AG09309 (cell line): Measurements from ENCODE around the gene PRKAA2.

Experiments used
- DNase-seq: peaks from one replicate; pipeline ENCODE4 v3.0.0-alpha.2; 2010; ENCODE audit warnings: low read depth
- H3K4me3 ChIP-seq: 2 replicates; pipeline ENCODE4 v1.5.1; 2011; ENCODE audit warnings: mild to moderate bottlenecking, low read depth, low read length, moderate library complexity; ENCODE audit not compliant: control insufficient read depth
- TF ChIP-seq, protein P1 (sequence below): IDR thresholded peaks from 2 replicates; pipeline ENCODE4 v1.5.1; 2011; ENCODE audit warnings: mild to moderate bottlenecking, low read depth, low read length, inconsistent platforms; ENCODE audit not compliant: insufficient read depth, control insufficient read depth; ENCODE audit errors: missing control alignments

Gene PRKAA2

DNA sequence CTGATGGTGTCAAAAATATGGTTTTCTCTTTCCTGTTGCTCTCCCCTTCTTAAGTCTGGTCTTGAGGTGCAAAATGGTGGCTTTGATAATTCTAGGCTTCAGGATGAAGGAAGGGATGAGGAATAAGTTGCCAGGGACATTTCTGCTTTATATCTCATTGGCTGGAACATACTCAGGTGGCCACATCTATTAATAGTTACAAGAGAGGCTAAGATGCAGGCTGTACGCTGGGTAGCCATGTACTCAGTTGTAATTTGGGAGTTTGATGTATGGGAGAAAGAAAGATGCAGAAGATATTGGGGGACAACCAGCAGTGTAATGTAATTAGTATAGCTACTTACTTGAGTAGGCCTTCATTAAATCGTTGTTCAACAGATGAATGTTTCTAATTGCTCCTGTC is 25.2 kb downstream of the PRKAA2 start:
- no peak for DNase-seq
- TF ChIP-seq, protein P1, sequence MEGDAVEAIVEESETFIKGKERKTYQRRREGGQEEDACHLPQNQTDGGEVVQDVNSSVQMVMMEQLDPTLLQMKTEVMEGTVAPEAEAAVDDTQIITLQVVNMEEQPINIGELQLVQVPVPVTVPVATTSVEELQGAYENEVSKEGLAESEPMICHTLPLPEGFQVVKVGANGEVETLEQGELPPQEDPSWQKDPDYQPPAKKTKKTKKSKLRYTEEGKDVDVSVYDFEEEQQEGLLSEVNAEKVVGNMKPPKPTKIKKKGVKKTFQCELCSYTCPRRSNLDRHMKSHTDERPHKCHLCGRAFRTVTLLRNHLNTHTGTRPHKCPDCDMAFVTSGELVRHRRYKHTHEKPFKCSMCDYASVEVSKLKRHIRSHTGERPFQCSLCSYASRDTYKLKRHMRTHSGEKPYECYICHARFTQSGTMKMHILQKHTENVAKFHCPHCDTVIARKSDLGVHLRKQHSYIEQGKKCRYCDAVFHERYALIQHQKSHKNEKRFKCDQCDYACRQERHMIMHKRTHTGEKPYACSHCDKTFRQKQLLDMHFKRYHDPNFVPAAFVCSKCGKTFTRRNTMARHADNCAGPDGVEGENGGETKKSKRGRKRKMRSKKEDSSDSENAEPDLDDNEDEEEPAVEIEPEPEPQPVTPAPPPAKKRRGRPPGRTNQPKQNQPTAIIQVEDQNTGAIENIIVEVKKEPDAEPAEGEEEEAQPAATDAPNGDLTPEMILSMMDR: no peak
- no peak overlapping the region for H3K4me3 ChIP-seq

DNA sequence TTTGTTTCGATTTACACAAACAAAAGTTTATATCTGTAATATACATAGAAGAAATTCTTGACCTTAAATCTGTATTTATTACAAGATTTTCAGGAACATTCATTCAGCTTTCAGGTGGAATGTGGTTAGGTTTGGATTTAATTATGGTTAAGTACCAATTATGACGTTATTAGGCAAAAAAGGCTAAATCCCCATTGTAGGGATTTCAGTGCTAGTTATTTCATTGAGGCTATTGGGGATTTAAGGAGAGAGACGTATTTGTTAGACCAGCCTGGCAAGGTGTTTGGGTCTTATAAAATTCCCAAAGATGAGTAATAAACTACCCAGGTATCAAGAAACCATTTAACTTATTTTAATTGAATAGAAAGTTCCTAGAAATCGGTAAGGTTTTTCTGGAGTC is 26.0 kb downstream of the PRKAA2 start:
- no peak for DNase-seq
- no peak overlapping the region for H3K4me3 ChIP-seq
- TF ChIP-seq, protein P1: no peak

DNA sequence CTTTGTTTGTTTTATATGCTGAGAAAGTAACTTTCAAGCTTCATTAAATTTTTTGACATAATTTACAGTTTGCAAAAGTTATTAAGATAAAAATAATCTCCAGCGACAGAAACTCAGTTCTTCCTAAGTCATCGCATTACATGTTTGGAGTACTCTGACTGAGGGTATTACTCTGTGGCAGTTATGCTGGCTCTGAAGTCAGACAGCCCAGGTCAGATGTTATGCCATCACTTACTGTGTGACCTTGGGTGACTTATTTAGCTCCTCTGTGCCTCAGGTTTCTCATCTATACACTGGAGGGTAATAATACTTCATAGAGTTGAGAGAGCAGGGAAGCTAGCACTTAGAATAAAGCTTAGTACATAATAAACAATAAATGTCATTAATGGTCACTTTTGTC is 26.4 kb downstream of the PRKAA2 start:
- TF ChIP-seq, protein P1: no peak
- no peak for DNase-seq
- H3K4me3 ChIP-seq: no peak overlapping the region

DNA sequence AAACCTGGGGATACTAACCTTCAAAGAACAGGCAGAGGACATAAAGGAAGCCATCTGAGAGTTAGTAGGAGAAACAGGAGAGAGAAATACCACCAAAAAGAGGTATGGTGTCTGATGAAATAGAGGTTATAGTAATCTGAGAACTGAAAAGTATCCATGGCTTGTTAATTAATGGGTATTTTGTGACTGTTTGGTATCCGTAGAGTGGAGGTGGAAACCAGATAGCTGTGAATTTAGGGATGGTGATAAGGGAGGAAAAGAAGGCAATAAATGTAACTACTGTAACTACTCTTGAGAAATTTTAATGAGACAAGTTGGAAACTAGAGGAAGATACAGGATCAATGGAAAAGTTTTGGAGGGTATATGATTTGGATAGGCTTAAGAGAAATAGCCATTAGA is 27.5 kb downstream of the PRKAA2 start:
- no peak for DNase-seq
- H3K4me3 ChIP-seq: no peak overlapping the region
- TF ChIP-seq, protein P1: no peak

DNA sequence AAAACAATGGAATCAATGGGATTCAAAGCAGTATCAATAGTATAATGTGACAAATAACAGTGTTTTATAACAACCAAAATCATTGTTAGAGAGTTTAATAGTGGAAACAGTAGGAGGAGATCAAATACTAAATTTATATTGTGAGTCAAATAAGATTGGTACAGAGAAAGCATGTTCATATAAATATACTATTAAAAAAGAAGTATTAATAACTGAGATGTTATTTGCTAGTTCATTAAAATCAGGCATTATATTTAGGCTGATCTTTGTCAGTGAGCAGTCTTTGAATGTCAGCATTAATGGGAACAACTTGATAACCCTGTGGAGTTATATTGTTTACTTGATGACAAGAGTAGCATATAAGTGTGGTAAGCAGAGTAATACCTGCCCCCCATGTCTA is 30.6 kb downstream of the PRKAA2 start:
- H3K4me3 ChIP-seq: no peak overlapping the region
- TF ChIP-seq, protein P1: no peak
- no peak for DNase-seq

DNA sequence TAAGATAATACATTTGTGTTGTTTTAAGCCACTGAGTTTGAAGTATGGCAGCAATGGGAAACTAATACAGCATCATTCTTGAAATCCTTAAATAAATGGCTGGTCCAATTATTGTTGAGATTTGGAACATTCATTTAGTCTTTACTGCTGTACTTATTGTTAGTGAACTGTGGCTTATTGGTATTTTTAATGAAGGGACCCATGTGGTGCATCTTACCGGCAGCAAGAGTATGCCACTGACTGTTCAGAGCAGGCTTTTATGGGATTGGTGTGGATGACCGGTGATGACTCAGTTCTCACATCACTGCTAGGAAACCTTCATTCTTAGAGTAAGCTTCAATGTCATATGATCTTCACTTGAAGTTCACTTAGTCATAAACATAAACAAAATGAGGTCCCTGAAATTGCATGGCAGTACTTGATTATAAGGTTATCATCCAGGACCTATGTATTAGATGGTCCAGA is 31.5 kb downstream of the PRKAA2 start:
- TF ChIP-seq, protein P1: no peak
- no peak overlapping the region for H3K4me3 ChIP-seq
- DNase-seq: peak; percentile 25

DNA sequence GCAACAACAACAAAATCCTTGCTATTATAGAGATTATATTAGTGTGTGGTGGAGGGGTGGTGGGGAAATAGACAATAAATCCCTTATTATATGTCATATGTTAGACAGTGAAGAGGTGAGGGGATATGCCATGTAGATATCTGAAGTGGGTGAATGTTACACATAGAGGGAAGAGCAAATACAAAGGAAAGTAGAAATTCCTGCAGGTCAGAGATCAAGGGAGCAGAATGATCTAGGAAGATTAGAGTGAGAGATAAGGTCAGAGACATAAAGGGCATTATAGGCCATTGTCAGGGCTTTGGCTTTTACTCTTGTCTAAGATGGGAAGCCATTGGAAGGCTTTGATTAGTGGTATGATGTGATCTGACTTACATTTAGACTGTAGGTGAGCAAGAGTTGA is 38.5 kb downstream of the PRKAA2 start:
- no peak for DNase-seq
- TF ChIP-seq, protein P1: no peak
- no peak overlapping the region for H3K4me3 ChIP-seq
